Naive B cell (primary cell): ENCODE measurements around the gene PPP6R3. TPM values are rescaled to one million over a fixed set of nuclear protein-coding genes. Genes with fewer than 3 reads are reported as not detected.
"Not testable (repeated sequence)": the region's sequence is repeated elsewhere in the genome, so short reads cannot be mapped to it uniquely, and the experiment has no call there.

Experiments
- ATAC-seq, 2 donors: fragments of 150-1000 bp; cut with Tn5 transposase; 2 replicates each; pipeline ENCODE4 v1.10.0; 2021; ENCODE audit warnings: low read depth in 2 of 2, mild to moderate bottlenecking in 2 of 2, moderate library complexity in 2 of 2
- DNase-seq: peaks from one replicate; pipeline ENCODE4 v3.0.0; 2022
- H3K27ac Mint-ChIP-seq, 6 donors: one replicate each; pipeline ENCODE4 v1.8.0; 2020 to 2022; ENCODE audit warnings: mild to moderate bottlenecking in 6 of 6, mixed read lengths in 6 of 6, moderate library complexity in 5 of 6, inconsistent platforms in 2 of 6
- H3K27me3 Mint-ChIP-seq, 3 donors: one replicate each; pipeline ENCODE4 v1.8.0; 2021 to 2022; ENCODE audit warnings: mixed read lengths in 3 of 3, mild to moderate bottlenecking in 1 of 3
- H3K36me3 Mint-ChIP-seq, 2 donors: one replicate each; pipeline ENCODE4 v1.8.0; 2020 to 2022; ENCODE audit warnings: mixed read lengths in 2 of 2, inconsistent platforms in 1 of 2, mild to moderate bottlenecking in 1 of 2
- H3K4me1 Mint-ChIP-seq, 3 donors: one replicate each; pipeline ENCODE4 v1.8.0; 2020 to 2022; ENCODE audit warnings: mixed read lengths in 3 of 3, inconsistent platforms in 1 of 3, mild to moderate bottlenecking in 1 of 3, moderate library complexity in 1 of 3
- H3K4me3 Mint-ChIP-seq, 8 donors: one replicate each; pipeline ENCODE4 v1.8.0; 2020 to 2022; ENCODE audit warnings: mild to moderate bottlenecking in 8 of 8, mixed read lengths in 8 of 8, moderate library complexity in 8 of 8, inconsistent platforms in 2 of 8
- H3K9me3 Mint-ChIP-seq, 7 donors: one replicate each; pipeline ENCODE4 v1.8.0; 2020 to 2022; ENCODE audit warnings: mixed read lengths in 7 of 7, mild to moderate bottlenecking in 5 of 7, inconsistent platforms in 2 of 7, moderate library complexity in 1 of 7
- polyA plus RNA-seq, 6 donors: library from polyadenylated mRNA; unstranded; fragments of 300-500 nt; fragmentation: Illumina TruSeq; gene quantifications; one replicate each; pipeline ENCODE4 v1.2.3, GENCODE V29; 2021; ENCODE audit warnings: low read depth in 6 of 6

PPP6R3 gene
- polyA plus RNA-seq, 6 donors from 2014 or later, result 32.0 to 71.1 (median 53.4) TPM

DNA sequence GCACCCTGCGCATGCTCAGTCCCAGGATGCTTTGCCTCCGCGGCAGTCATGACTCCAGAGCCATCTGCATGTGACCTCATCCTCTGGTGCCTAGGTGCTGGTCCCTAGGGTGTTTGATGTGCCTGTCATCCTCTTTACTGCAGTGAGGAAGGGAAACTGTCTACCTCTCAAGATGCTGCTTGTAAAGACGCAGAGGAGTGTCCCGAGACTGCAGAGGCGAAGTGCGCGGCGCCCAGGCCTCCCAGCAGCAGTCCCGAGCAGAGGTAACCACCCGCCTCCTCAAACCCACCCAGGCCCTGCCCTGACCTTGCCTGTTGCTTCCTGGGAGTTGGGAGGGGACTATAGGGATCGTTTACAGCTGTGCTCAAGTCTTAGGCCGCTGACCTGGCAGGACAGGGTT is 149.2 kb downstream of the PPP6R3 start:
- Mint-ChIP-seq H3K27ac (peak overlapping the region in 1 of 6 donors; percentile 36), H3K9me3 (no peaks in the 10 kb centered on the region), H3K27me3 (no peaks in the 10 kb centered on the region), H3K4me1 (no peaks in the 10 kb centered on the region), H3K36me3 (peaks cover 37 to 39% of the 10 kb centered on the region in 2 donors), H3K4me3 (peak overlapping the region in 1 of 8 donors; percentile 22)
- ATAC-seq (no peak), DNase-seq (no peak)

DNA sequence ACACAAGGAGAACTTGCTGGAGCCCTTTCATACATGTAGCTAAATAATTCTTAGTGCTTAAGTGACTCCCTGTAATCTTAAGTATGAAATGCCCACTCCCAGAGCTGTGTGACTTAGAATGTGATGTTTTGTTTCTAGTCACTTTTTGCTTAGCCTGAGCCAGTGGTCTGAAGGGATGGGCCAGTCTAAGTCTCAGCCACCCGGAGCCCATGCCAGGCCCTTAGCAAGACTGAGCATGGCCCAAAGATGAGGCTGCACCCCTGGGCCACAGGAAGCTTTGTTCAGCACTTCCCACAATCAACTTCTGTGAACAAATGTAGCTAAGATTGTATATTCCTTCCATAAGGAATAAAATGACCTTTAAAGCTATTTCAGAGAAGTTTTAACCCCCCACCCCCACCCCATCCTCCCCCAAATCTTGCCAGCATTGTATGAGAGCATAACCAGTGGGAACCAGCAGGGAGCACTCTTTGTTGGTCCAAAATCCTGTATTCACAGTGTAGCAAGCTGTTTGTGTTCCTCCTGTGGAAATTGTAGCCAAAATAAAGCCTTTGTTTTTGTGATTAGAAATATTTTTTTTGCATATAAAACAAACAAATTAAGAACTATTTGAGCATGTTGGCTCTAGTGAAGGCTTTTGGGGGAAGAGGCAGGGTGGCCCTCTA is 150.0 kb downstream of the PPP6R3 start:
- ATAC-seq (no peak), DNase-seq (no peak)
- H3K9me3 Mint-ChIP-seq, result no peaks in the 10 kb centered on the region
- no peaks in the 10 kb centered on the region for H3K27me3 Mint-ChIP-seq
- H3K4me1 Mint-ChIP-seq, result no peaks in the 10 kb centered on the region
- H3K27ac Mint-ChIP-seq, result peak overlapping the region in 1 of 6 donors; percentile 33
- peaks cover 38 to 39% of the 10 kb centered on the region in 2 donors for H3K36me3 Mint-ChIP-seq
- H3K4me3 Mint-ChIP-seq, result no peak overlapping the region

DNA sequence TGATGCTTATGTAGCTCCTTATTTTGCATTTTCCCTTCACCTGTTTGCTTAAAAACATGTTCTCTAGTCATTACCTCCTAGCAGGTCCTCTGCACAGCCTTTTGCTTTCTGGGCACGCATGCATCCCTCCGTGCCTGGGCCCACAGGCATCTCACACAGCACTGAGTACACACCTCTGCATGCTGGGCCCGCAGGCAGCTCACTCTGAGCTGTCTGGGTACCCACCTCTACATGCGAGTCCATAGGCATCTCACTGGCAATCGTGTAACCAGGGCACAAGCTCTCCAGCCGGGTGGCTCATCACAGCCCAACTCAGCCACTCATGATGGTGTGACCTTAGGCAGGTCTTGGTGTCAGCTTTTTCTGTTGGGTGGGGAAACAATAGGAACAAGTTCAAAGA is 155.1 kb downstream of the PPP6R3 start:
- ATAC-seq, result no peak
- no peaks in the 10 kb centered on the region for H3K4me1 Mint-ChIP-seq
- no peak overlapping the region for H3K4me3 Mint-ChIP-seq
- no peak for DNase-seq
- peak overlapping the region in 3 of 6 donors; percentile 40 to 78 (median 74) for H3K27ac Mint-ChIP-seq
- no peaks in the 10 kb centered on the region for H3K9me3 Mint-ChIP-seq
- H3K36me3 Mint-ChIP-seq, result peaks cover 22 to 28% of the 10 kb centered on the region in 2 donors
- H3K27me3 Mint-ChIP-seq, result no peaks in the 10 kb centered on the region

DNA sequence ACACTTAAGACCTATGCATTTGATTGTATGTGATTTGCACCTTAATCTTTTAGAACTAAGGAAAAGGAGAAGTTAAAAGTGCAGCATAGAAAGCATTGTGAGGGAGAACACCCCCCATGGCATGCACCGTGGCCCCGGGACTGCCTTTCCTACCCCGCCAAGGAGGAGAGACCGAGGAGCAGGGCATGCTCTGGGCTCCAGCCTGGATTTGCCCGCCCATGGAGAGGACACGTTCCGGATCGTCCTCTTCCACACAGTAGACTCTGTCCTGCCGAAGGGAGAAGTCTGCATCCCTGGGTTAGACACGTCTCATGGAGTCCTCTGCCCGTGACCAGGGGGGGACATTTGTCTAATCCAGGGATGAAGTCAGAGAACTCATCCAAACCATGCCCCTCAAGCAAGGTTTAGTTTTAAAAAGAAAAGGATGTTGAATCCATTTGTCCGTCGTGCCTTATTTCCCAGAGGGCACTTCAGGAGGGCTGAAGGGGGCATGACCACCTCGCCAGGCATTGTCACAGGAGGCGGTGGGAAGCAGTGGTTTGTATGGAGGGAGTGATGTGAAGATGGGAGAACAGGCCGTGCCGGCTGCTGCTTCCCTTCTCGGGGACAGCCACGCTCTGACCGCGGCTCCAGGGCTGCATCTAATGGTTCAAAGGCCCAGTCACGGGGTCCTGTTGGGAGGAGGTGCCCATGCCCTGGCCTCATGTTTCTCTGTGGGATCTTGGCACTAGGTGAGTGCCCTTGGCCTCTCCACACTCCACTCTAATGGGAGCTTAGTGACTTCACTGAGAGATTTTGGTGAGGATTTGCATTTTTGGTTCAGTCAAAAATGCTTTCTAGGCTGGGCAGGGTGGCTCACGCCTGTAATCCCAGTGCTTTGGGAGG is 157.6 kb downstream of the PPP6R3 start:
- Mint-ChIP-seq H3K27me3 (no peaks in the 10 kb centered on the region), H3K4me1 (no peaks in the 10 kb centered on the region), H3K9me3 (peaks cover 0 to 10% (median 0%) of the 10 kb centered on the region in 7 donors), H3K36me3 (peaks cover 11 to 12% of the 10 kb centered on the region in 2 donors), H3K4me3 (no peak overlapping the region), H3K27ac (peak overlapping the region in 1 of 6 donors; percentile 15)
- no peak for DNase-seq
- ATAC-seq, result no peak

DNA sequence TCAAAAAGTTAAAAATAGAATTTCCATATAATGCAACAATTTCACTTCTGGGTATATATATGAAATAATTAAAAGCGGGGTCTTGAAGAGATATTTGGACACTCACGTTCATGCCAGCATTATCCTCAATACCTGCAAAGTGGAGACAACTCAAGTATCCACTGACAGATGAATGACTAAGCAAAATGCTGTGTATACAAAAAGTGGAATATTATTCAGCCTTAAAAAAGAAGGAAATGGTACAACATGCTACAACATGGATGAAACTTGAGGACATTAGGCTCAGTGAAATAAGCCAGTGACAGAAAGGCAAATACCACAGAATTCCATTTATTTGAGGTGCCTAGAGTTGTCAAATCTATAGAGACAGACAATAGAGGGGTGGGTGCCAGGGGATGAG is 161.3 kb downstream of the PPP6R3 start:
- no peak overlapping the region for H3K27ac Mint-ChIP-seq
- no peaks in the 10 kb centered on the region for H3K4me1 Mint-ChIP-seq
- DNase-seq, result no peak
- peaks cover 0 to 15% (median 14%) of the 10 kb centered on the region in 3 donors for H3K27me3 Mint-ChIP-seq
- H3K36me3 Mint-ChIP-seq, result no peaks in the 10 kb centered on the region
- H3K4me3 Mint-ChIP-seq, result no peak overlapping the region
- peaks cover 0 to 16% (median 3%) of the 10 kb centered on the region in 7 donors for H3K9me3 Mint-ChIP-seq
- no peak for ATAC-seq

- ATAC-seq, H3K27ac Mint-ChIP-seq, DNase-seq, H3K4me1 Mint-ChIP-seq, H3K4me3 Mint-ChIP-seq, H3K36me3 Mint-ChIP-seq: not testable (repeated sequence)
- Mint-ChIP-seq H3K9me3 (peaks cover 0 to 16% (median 3%) of the 10 kb centered on the region in 7 donors), H3K27me3 (peaks cover 0 to 15% (median 14%) of the 10 kb centered on the region in 3 donors)
These were observed 163.2 kb downstream of the PPP6R3 start for GRCh38 chr11:68623706-68624105.

- H3K27me3 Mint-ChIP-seq, result peaks cover 0 to 15% (median 14%) of the 10 kb centered on the region in 3 donors
- DNase-seq, H3K4me1 Mint-ChIP-seq, H3K4me3 Mint-ChIP-seq, ATAC-seq, H3K27ac Mint-ChIP-seq, H3K36me3 Mint-ChIP-seq: not testable (repeated sequence)
- H3K9me3 Mint-ChIP-seq, result peaks cover 0 to 16% (median 3%) of the 10 kb centered on the region in 7 donors
These were observed 164.5 kb downstream of the PPP6R3 start for GRCh38 chr11:68625069-68625468.

DNA sequence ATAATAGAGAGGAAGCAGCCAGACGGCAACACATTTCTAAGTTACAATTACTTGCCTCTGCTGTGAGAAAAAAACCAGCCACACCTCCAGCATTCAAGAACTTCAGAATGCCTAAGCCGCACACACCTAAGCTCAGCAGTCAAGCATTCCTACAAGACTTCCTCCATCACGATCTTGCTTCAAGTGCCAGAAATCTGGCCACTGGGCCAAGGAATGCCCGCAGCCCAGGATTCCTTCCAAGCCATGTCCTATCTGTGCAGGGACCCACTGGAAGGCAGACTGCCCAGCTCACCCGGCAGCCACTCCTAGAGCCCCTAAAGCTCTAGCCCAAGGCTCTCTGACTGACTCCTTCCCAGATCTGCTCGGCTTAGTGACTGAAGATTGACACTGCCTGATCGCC is 165.7 kb downstream of the PPP6R3 start:
- not testable (repeated sequence) for H3K4me3 Mint-ChIP-seq, H3K36me3 Mint-ChIP-seq
- peaks cover 0 to 13% (median 3%) of the 10 kb centered on the region in 7 donors for H3K9me3 Mint-ChIP-seq

DNA sequence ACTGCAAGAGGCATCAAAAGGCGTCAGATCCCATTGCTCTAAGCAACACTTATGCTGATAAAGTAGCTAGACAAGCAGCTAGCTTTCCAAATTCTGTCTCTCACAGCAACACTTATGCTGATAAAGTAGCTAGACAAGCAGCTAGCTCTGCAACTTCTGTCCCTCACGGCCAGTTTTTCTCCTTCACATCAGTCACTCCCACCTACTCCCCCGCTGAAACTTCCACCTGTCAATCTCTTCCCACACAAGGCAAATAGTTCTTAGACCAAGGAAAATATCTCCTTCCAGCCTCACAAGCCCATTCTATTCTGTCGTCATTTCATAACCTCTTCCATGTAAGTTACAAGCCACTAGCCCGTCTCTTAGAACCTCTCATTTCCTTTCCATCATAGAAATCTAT is 168.3 kb downstream of the PPP6R3 start:
- H3K36me3 Mint-ChIP-seq, H3K4me1 Mint-ChIP-seq, H3K4me3 Mint-ChIP-seq, H3K9me3 Mint-ChIP-seq, H3K27ac Mint-ChIP-seq, DNase-seq, ATAC-seq, H3K27me3 Mint-ChIP-seq: not testable (repeated sequence)

More for the DNA sequence above, 165.7 kb downstream of the PPP6R3 start:
- not testable (repeated sequence) for H3K4me1 Mint-ChIP-seq, DNase-seq, H3K27ac Mint-ChIP-seq, ATAC-seq
- H3K27me3 Mint-ChIP-seq, result peaks cover 0 to 15% (median 14%) of the 10 kb centered on the region in 3 donors

DNA sequence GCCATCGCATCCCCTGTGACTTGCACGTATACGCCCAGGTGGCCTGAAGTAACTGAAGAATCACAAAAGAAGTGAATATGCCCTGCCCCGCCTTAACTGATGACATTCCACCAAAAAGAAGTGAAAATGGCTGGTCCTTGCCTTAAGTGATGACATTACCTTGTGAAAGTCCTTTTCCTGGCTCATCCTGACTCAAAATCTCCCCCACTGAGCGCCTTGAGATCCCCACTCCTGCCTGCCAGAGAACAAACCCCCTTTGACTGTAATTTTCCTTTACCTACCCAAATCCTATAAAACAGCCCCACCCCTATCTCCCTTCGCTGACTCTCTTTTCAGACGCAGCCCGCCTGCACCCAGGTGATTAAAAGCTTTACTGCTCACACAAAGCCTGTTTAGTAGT is 171.8 kb downstream of the PPP6R3 start:
- H3K36me3 Mint-ChIP-seq, ATAC-seq, DNase-seq, H3K9me3 Mint-ChIP-seq, H3K4me3 Mint-ChIP-seq, H3K4me1 Mint-ChIP-seq, H3K27ac Mint-ChIP-seq: not testable (repeated sequence)
- peaks cover 11 to 31% (median 30%) of the 10 kb centered on the region in 3 donors for H3K27me3 Mint-ChIP-seq

- Mint-ChIP-seq H3K27me3 (peaks cover 14 to 35% (median 34%) of the 10 kb centered on the region in 3 donors), H3K4me3 (no peak overlapping the region), H3K9me3 (no peaks in the 10 kb centered on the region), H3K4me1 (no peaks in the 10 kb centered on the region), H3K27ac (no peak overlapping the region), H3K36me3 (no peaks in the 10 kb centered on the region)
- no peak for ATAC-seq
- DNase-seq, result no peak
These were observed 172.2 kb downstream of the PPP6R3 start for GRCh38 chr11:68632802-68633201.

- H3K36me3 Mint-ChIP-seq, H3K9me3 Mint-ChIP-seq, H3K4me3 Mint-ChIP-seq, ATAC-seq, DNase-seq, H3K4me1 Mint-ChIP-seq, H3K27ac Mint-ChIP-seq: not testable (repeated sequence)
- peaks cover 14 to 38% (median 36%) of the 10 kb centered on the region in 3 donors for H3K27me3 Mint-ChIP-seq
These were observed 174.1 kb downstream of the PPP6R3 start for GRCh38 chr11:68634606-68635005.

- not testable (repeated sequence) for H3K4me1 Mint-ChIP-seq, H3K27ac Mint-ChIP-seq, H3K9me3 Mint-ChIP-seq, DNase-seq, H3K36me3 Mint-ChIP-seq, ATAC-seq, H3K4me3 Mint-ChIP-seq
- peaks cover 14 to 38% (median 36%) of the 10 kb centered on the region in 3 donors for H3K27me3 Mint-ChIP-seq
These were observed 174.6 kb downstream of the PPP6R3 start for GRCh38 chr11:68635172-68635571.

DNA sequence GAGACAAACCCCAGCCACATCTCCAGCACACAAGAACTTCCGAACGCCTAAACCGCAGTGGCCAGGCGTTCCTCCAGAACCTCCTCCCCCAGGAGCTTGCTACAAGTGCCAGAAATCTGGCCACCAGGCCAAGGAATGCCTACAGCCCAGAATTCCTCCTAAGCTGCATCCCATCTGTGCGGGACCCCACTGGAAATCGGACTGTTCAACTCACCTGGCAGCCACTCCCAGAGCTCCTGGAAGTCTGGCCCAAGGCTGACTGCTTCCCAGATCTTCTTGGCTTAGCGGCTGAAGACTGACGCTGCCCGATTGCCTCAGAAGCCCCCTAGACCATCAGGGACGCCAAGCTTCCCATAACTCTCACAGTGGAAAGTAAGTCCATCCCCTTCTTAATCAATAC is 175.3 kb downstream of the PPP6R3 start:
- ATAC-seq, H3K4me1 Mint-ChIP-seq, DNase-seq, H3K27ac Mint-ChIP-seq, H3K9me3 Mint-ChIP-seq, H3K36me3 Mint-ChIP-seq, H3K4me3 Mint-ChIP-seq: not testable (repeated sequence)
- peaks cover 14 to 38% (median 36%) of the 10 kb centered on the region in 3 donors for H3K27me3 Mint-ChIP-seq
